ENCODE results near the gene POP4.

GRCh38 chr19:29629836-29630534, 23.9 kb downstream of the POP4 start:
- TF ChIP-seq, protein P1, sequence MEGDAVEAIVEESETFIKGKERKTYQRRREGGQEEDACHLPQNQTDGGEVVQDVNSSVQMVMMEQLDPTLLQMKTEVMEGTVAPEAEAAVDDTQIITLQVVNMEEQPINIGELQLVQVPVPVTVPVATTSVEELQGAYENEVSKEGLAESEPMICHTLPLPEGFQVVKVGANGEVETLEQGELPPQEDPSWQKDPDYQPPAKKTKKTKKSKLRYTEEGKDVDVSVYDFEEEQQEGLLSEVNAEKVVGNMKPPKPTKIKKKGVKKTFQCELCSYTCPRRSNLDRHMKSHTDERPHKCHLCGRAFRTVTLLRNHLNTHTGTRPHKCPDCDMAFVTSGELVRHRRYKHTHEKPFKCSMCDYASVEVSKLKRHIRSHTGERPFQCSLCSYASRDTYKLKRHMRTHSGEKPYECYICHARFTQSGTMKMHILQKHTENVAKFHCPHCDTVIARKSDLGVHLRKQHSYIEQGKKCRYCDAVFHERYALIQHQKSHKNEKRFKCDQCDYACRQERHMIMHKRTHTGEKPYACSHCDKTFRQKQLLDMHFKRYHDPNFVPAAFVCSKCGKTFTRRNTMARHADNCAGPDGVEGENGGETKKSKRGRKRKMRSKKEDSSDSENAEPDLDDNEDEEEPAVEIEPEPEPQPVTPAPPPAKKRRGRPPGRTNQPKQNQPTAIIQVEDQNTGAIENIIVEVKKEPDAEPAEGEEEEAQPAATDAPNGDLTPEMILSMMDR (IDR thresholded peaks at IDR 0.05) = no peak
- no peak for TF ChIP-seq POLR2A (IDR thresholded peaks at IDR 0.05)
